ENCODE measurements around the gene KIAA1671.
"Not testable (repeated sequence)": the region's sequence is repeated elsewhere in the genome, so short reads cannot be mapped to it uniquely, and the experiment has no call there.

KIAA1671 gene

DNA sequence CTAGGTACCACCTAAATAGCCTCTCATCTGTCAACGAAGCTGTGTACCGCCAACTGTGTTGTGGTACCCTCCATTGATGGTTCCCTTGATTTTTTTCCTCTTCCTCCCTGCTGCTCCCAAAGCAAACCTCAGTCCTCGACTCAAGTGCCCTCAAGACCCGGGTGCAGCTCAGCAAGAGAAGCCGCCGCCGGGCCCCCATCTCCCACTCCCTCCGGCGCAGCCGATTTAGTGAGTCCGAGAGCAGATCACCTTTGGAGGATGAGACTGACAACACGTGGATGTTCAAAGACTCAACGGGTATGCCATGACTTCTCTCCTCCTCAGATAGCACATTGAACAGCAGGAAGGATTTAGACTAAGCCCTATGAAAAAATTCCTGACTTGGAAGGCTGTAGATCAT is 224.7 kb downstream of the KIAA1671 start:
- no peak for DNase-seq

DNA sequence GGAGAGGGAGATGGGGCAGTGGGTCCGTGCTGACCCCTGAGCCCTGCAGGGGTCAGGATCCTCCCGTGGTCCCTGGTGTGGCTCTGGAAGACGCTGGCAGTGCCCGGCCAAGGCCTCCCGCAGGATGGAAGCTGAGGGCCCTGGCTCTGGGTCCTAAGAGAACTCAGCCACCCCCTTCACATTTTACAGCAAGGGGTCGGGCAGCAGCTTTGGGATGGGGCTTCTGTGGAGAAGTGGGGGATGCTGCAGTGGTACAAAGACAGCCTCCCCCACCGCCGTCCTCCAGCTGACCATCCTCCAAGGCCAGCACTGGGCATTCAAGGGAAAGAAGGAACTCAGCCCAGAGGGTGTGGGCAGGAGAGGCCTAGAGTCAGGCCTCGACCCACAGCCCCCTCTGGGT is 225.4 kb downstream of the KIAA1671 start:
- no peak for DNase-seq

DNA sequence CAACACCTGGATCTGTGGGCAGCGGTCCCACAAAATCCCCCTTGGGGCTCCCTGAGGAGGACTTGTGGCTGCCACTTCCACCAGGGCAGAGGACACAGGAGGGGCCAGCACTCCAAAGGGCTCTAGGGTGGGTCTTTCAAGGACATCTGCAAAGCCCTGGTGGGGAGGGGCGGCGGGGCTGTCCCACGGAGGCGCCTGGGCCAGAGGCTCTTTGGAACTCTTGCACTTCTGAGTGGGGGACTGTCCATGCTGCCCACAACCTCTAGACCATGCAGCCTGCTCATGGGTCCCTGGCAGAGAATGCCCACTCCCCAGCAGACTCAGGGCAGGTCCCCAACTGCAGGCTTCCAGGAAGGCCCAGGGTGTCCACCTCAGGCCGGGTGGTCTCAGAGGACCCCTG is 225.8 kb downstream of the KIAA1671 start:
- not testable (repeated sequence) for DNase-seq

DNA sequence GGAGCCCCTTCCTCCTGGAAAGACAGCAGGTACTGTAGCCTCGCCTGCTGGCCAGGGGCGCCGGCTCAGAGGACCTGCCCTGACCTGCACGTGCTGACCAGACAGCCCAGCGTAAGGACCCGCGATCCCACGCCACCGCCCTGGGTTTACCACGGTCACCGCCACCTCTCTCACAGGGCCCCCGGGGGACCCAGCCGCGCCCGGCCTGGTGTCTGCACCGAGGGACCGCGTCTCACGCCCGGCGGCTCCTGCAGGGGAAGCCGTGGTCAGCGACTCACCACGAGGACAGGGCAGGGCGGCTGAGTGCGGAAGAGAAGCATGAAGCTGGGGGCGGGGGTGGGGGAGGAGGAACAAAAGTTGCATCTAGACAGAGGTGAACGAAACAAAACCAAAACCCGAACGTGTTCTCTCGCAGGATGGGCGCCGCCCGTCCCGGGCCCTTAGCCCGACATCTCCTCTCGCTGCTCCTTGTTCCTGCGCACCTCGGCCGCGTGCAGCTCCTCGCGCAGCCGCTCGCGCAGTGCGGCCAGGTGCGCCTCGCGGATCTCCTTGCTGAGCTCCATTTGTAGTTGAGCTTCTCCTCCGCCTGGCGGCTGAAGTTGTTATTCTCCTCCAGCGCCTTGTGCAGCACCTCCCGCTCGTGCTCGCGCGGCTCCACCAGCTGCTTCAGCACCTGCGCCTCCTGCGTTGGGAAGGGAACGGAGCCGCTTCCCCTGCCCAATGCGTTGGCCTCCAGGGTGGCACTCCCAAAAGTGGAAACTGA is 226.5 kb downstream of the KIAA1671 start:
- not testable (repeated sequence) for DNase-seq

DNA sequence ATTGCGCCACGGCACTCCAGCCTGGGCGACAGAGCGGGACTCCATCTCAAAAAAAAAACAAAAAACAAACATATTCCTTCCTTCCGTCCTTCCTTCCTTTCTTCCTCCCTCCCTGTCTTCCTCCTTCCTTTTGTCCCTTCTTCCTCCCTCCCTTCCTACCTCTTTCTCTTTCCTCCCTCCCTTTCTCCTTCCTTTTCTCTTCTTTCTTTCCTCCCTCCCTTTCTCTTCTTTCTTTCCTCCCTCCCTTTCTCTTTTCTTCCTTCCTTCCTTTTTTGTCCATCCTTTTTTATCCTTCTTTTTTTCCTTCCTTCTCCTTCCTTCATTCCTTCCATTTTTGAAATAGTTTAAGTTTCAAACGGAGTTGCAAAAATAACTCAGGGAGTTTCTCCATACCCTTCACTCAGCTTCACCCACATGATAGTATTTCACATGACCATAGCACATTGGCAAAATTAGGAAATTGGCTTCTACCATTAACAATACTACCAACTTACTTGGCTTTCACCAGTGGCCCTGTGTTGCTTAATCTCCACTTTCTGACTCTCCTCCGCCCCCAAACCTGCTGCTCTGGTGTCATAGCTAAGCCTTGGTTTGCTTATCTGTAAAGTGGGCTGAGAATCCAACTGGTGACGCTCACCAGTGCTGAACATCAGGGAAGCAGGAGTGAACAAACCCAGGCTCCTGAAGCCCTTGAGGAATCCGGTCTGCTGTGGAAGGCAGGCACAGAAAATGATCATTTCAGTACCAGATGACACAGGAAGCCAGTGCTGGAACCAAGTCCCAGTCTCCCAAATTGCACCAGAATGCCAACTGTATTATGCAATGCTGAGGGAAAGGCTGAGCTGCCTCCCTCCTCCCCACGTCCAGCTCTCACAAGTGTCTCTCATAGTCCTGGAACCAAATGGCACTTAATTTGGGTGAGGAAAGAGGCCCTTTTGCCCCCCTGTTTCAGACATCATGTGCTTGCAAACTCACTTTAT is 229.9 kb downstream of the KIAA1671 start:
- DNase-seq: no peak

DNA sequence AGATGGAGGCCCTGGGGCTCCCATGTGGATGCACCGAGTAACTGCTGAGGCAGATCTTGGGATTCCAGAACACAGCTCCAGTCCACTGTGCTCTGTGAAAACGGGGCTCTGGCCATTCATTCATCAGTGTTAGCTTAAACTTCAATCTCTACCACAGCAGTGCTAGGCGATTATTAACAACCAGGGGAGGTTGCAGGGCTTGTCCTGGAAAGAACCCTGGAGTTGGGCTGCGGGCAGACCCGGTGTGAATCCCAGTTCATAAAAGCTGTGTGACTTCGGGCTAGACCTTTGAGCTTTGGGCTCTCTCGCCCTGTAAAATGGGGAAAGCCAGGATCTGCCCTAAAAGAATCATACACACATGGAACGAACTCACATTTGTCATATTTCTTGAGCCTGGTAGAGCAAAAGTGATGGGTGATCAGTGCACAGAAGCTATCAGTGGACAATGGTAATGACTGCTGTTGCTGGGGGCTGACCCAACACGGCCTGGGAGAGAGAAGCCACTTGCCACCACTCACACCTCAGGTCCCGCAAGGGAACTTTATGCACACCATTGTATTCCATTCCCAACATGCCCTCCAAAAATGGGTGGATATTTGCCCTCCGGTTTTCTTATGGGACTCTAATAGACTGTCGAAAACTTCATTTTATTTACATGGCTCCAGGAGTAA is 231.6 kb downstream of the KIAA1671 start:
- no peak for DNase-seq

DNA sequence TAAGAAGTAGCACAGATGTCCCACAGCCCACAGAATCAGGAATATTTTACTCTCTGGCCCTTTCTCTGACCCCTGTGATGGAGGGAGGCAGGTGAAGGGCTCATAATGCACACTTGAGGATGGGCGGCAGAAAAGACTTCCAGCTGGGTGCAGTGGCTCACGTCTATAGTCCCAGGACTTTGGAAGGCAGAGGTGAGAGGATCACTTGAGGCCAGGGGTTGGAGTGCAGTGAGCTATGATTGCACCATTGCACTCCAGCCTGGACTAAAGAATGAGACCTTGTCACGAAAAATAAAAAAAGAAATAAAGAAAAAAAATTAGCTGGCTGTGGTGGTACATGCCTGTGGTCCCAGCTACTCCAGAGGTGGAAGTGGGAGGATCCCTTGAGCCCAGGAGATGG is 233.6 kb downstream of the KIAA1671 start:
- no peak for DNase-seq

DNA sequence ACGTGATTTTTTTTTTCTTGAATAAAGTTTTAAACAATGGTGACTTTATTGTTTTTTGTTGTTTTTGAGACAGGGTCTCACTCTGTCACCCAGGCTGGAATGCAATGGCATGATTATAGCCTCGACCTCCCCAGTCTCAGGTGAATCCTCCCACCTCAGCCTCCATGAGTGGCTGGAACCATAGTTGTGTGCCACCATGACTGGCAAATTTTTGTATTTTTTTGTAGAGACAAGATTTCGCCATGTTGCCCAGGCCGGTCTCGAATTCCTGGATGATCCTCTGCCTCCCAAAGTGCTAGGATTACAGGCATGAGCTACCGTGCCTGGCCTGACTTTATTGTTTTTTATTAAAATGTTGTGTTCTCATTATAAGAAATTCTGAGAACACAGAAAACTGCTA is 235.0 kb downstream of the KIAA1671 start:
- no peak for DNase-seq

DNA sequence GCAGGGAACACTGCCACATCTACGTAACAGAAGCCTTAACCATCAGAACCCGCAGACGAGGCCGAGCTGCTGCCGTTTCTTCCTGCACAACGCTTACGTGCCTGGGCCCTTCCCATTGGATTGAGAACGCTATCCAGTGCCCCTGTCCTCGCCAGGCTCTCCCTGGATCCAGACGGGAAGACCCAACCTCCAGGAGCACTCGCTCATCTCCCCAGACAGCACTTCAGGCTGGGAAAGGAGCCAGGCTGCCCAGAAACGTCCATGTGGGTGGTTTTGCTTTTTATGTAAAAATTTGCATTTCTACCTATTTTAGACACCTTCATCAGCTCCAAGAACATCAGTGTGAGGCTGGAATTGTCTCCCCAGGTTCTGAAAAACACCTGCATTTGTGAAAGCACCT is 239.9 kb downstream of the KIAA1671 start:
- DNase-seq: no peak

DNA sequence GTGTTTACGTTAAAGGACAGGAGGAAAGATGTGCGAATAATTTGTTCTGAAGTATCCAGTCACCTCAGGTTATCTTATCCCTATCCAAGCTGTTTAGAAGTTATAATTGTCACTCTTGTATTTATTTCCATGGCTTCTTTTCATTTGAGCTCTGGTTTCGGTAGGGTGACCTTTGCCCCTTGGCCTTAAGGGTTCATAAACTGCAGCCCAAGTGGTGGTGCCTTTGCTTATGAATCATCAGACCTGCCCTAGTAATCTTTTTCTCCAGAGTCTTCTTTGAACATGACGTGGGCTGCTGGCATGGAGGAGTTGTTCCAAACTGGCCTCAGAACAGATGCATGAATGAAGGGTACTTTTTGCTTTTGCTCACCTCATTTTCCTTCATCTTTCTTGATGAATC is 240.6 kb downstream of the KIAA1671 start:
- DNase-seq: no peak

DNA sequence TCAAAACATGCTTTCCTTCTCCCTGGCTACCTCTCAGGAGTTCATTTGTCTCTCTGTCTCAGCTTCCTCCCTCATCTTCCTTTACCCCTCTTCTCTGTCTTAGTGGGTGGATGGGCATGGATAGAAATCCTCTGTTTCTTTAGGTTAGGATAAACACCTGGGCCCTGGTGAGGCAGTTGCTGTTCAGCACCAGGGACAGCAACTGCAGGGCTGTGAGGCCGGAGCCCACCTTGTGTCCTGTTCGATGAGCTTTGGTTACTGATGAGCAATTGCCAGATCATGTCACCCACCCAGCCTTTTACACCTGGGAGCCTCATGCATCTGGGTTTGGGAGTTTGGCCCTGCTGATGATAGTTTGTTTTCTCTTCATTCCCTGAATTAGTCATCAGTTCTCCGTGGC is 241.0 kb downstream of the KIAA1671 start:
- DNase-seq: no peak

DNA sequence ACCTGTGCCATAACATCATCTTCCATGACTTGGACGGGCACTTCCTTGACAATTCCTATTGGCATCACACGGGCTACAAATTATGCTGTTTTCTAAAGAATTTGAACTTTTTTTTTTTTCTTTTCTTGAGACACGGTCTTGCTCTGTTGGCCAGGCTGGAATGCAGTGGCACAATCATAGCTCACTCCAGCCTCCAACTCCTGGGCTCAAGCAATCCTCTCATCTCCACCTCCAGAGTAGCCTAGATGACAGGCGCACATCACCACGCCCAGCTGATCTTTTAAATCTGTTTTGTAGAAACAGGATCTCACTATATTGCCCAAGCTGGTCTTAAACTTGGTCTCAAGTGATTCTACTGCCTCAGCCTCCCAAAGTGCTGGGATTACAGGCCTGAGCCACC is 243.8 kb downstream of the KIAA1671 start:
- DNase-seq: no peak

DNA sequence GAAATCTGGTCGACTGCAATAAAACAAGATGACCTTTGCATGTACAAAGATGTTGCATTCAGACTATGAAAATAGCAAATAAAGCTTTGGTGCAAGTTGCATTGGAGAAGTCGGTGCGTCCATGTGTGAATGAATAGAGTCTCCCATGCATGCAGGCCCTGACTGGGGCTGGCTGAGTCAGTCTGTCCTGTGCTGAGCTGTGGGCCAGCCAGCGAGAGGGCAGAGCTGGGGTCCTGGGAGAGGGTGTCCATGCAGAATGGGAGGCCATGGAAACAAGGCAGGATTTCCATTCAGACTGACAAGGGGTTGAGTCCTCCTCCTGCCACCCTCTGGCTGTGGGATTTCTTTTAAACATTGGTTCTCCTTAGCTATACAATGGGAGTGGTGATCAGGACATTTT is 244.8 kb downstream of the KIAA1671 start:
- DNase-seq: no peak

DNA sequence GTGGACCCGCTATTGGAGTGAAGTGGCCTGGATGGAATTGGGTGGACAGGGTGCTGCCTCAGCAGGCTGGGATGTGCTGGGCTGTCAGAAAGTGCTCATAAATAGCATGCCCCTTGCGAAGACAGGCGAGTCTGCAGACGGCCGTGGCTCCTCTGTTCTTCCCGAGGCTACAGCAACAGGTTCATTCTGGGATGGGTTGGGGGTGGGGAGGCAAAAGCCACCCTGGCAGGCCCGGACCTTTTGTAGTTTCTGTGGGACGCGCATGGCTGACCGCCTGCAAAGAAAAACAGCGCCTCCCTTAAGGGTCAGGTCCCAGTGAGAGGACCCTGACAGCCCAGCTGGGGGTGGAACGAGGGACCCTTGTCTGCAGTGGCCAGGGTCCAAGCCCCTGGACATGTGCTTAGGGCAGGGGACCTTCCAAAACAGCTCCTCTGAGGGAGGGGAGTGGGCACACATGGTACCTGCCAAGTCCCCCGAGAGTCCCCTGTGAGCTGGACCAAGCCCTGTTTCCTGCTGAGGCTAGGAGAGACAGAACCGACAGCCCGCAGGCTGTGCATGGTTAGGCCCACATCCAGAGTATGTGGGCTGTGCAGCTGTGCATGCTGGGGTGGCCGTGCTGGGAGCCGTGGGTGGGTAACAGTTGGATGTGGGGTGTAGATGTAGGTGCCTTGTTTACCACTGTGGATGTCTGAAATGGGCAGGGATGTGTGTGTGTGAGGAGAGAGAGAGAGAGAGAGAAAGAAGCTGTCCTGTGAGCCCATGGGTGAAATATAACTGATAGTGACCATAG is 247.4 kb downstream of the KIAA1671 start, which contains the start of gene CRYBB3:
TSS of gene CRYBB3 (plus strand) at position 128 of the 790 bp plus-strand sequence. CDS start 1,539 bp downstream, outside the sequence.
- DNase-seq: no peak

DNA sequence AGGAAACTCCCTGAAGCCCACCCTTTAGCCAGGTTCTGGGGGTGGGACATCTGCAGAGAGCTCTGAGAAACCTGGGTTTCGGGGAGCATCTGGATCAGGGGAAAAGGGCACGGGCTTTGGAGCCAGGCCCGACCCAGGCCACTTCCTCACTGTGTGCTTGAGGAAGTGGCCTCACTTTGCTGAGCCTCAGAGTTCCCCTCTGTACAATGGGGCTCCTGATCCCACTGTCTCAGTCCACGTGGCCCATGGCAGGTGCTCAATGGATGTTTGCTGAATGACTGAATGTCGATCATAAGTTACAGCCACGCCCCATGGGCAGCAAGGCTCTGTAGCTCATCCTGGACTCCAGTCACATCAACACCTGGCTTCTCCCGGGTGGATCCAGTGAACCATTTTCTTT is 248.5 kb downstream of the KIAA1671 start:
- DNase-seq: no peak

DNA sequence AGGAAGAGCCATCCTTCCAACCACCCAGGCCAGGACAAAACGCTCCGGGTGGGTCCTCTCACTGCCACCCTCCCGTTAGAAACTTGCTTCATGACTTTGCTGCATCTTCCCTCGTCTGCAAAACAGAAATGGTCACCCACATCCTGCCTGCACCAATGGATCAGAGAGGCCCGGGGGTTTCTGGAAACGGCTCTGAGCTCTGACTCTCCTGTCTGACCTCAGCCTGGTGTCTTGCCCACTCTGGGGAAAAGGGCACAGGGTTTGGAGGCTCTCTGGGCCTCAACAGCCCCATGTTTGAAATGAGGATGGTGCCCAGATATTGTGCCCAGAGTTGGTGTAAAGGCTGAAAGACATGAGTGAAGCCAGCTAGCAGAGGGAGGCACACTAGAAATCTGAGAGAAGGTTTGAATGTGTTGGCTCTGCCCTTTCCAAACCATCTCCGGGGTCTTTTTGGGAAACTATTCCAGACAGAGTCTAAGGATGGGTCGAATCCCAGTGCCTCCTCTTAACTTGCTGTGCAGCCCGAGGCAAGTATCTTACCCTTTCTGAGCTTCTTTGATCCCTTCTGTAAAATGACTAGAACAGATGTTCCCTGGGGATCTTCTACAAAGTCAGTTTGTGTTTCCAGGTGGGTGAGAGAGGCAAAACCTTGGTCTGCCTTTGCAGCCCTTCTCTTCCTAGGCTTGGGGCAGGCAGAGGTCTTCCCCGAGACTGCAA is 249.2 kb downstream of the KIAA1671 start:
- no peak for DNase-seq

DNA sequence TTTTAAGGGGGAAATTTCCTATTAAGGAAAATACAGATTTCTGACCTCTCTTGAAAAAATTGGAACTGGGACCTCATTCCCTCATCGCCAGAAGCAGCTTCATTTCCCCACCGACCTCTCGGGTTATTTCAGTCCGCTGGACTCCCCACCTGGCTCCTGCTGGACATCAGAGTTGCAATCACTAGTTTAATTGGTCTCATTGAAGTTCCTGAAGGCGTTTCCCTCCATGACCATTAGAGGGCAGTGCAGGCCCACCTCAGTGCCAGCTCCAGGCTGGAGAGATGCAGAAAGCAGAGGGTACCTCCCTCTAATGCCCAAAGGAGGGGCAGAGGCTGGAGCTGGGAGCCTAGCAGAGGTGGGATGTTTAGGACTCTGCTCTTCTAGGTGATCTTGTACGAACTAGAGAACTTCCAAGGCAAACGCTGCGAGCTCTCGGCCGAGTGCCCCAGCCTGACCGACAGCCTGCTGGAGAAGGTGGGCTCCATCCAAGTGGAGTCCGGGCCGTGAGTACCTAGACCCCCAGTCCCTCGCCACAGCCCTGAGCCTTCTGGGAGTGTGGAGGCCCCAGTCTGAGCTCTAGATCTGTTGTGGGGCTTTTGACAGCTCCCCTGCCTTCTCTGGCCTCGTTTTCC is 249.9 kb downstream of the KIAA1671 start:
- peak in 1 of 2 donors; percentile 4 for DNase-seq

DNA sequence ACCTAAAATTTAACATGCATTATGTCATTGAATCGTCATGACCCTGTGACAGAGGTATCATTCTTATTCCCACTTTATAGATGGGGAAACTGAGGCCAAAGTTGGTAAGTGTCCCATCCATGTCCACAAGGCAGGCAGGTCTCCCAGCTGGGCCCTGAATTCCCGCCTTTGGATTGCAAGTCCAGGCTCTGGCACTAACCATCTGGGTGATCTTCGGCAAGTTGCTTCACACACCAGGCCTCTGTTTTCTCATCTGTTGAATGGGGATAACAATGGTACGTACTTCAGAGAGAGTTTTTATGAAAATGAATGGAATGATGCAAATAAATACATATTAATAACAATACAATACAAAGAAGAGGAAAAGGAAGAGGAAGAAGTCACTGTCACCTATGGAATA is 250.6 kb downstream of the KIAA1671 start:
- DNase-seq: no peak

DNA sequence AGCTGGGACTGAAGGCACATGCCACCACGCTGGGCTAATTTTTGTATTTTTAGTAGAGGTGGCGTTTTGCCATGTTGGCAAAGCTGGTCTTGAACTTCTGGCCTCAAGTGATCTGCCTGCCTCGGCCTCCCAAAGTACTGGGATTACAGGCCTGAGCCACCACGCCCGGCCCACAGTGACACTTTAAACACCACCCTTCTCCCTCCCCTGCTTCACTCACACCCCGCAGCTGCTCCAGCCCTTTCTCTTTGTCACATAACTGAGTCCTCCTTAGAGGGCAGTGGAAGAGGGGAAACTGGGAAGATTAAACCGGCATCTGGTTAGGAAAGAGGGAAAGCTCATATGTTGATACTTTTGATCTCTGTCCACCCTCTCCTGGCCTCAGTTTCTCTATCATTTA is 252.0 kb downstream of the KIAA1671 start:
- DNase-seq: not testable (repeated sequence)

DNA sequence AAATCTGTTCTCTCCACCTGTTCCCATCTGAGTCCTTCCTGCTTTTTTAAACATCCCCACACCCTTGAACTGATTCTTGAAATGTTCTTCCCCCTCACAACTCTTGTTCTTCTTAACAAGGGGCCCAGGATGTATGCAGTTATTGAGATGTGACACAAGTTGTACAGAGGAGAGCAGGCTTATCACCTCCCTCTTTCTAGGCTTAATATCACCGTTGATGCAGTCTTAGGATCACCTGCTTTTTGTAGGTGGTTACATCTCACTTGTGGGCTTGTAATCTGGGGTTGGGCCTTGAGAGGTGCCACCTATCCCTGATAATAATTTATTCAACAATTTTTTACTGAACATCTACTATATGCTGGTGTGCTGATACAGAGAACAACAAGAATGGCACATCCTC is 253.3 kb downstream of the KIAA1671 start:
- DNase-seq: no peak

DNA sequence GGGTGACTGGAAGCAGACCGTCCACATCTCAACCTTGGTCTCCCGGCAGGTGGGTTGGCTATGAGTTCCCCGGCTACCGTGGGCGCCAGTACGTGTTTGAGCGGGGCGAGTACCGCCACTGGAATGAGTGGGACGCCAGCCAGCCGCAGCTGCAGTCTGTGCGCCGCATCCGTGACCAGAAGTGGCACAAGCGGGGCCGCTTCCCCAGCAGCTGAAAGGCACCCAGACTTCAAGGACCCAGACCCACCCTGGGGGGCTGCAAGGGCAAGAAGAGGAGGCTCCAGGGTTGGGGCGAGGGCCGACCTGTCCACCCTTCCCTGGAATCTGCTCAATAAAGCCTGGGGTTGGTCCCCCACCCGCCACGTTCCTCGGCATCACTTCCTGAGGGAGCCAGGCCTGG is 254.5 kb downstream of the KIAA1671 start:
- DNase-seq: no peak

Data from bone marrow (tissue), 2 donors.